Smooth muscle cell (in vitro differentiated cells): ENCODE measurements around the gene TMEM81. TPM values are rescaled to one million over a fixed set of nuclear protein-coding genes. Genes with fewer than 3 reads are reported as not detected.

ENCODE experiments used
- DNase-seq: peaks from one replicate; lab custom pipeline; 2025; ENCODE audit not compliant: unreplicated experiment; lab: John Stamatoyannopoulos, UW
- H2AFZ ChIP-seq: fragments of 200-600 bp; sonication (generic); 2 replicates; pipeline ENCODE4 v1.6.0; 2016; ENCODE audit warnings: antibody characterized with exemption, low read depth, mild to moderate bottlenecking
- H3F3A ChIP-seq: fragments of 200-600 bp; sonication (generic); 2 replicates; pipeline ENCODE4 v1.6.0; 2017; ENCODE audit warnings: antibody characterized with exemption, low read depth
- H3K27ac ChIP-seq: fragments of 200-600 bp; sonication (generic); 2 replicates; pipeline ENCODE4 v1.5.1; 2016; ENCODE audit warnings: low read depth, mild to moderate bottlenecking
- H3K27me3 ChIP-seq: fragments of 200-600 bp; sonication (generic); 2 replicates; pipeline ENCODE4 v1.6.1; 2016; ENCODE audit warnings: low read depth, mild to moderate bottlenecking
- H3K36me3 ChIP-seq: fragments of 200-600 bp; sonication (generic); 2 replicates; pipeline ENCODE4 v1.5.1; 2016; ENCODE audit warnings: low read depth
- H3K4me1 ChIP-seq: fragments of 200-600 bp; sonication (generic); 2 replicates; pipeline ENCODE4 v1.5.1; 2016; ENCODE audit warnings: low read depth
- H3K4me2 ChIP-seq: fragments of 200-600 bp; sonication (generic); 2 replicates; pipeline ENCODE4 v1.6.0; 2016; ENCODE audit warnings: mild to moderate bottlenecking
- H3K4me3 ChIP-seq: fragments of 200-600 bp; sonication (generic); 2 replicates; pipeline ENCODE4 v1.5.1; 2016; ENCODE audit warnings: mild to moderate bottlenecking
- H3K79me2 ChIP-seq: fragments of 200-600 bp; sonication (generic); 2 replicates; pipeline ENCODE4 v1.6.0; 2016; ENCODE audit warnings: low read depth, mild to moderate bottlenecking
- H3K9ac ChIP-seq: fragments of 200-600 bp; sonication (generic); 2 replicates; pipeline ENCODE4 v1.6.0; 2016; ENCODE audit warnings: low read depth
- H3K9me3 ChIP-seq: fragments of 200-600 bp; sonication (generic); replicated peaks from 2 replicates; pipeline ENCODE4 v1.5.1; 2016; ENCODE audit warnings: low read depth
- H4K20me1 ChIP-seq: fragments of 200-600 bp; sonication (generic); 2 replicates; pipeline ENCODE4 v1.6.0; 2016; ENCODE audit warnings: low read depth
- CTCF ChIP-seq: fragments of 200-600 bp; sonication (generic); IDR thresholded peaks from 2 replicates; pipeline ENCODE4 v1.5.1; 2017; ENCODE audit warnings: borderline replicate concordance, mild to moderate bottlenecking, antibody characterized with exemption; ENCODE audit not compliant: insufficient read depth, poor library complexity, severe bottlenecking
- WGBS: methylation state at CpG from one replicate; pipeline ENCODE4 v1.1.7; 2016; ENCODE audit warnings: low lambda C conversion rate; 5-methylcytosine and 5-hydroxymethylcytosine counted together
- polyA plus RNA-seq: library from polyadenylated mRNA; unstranded; fragments of >200 nt; fragmentation: Nextera tagmentation; extraction: Ambion mirVana; gene quantifications from 2 replicates; pipeline ENCODE4 v1.2.1, GENCODE V29; 2016
- total RNA-seq: library from RNA; depleted of rRNA; stranded (reverse); fragments of >200 nt; gene quantifications from 2 replicates; pipeline ENCODE4 v1.2.3, GENCODE V29; 2014

TMEM81 gene
- total and polyA plus RNA-seq, 2 experiments from 2014 or later, result 1.8 to 1.9 TPM

GRCh38 chr1:205082431-205082830 lies 1.8 kb downstream of the TMEM81 start:
- no peak for DNase-seq
- Histone ChIP-seq H3K4me1 (no peaks in the 10 kb centered on the region), H3K27ac (no peak overlapping the region), H3K79me2 (no peaks in the 10 kb centered on the region), H3K36me3 (no peaks in the 10 kb centered on the region), H3K4me2 (no peak overlapping the region), H3K9ac (no peak overlapping the region), H4K20me1 (no peaks in the 10 kb centered on the region), H3K27me3 (no peaks in the 10 kb centered on the region), H2AFZ (no peak overlapping the region), H3F3A (no peaks in the 10 kb centered on the region), H3K9me3 (no peaks in the 10 kb centered on the region), H3K4me3 (no peak overlapping the region)
- TF ChIP-seq CTCF, result no peak
- WGBS, result 91% methylated on average over 4 of the region's 4 CpGs

- 92% methylated on average over 1 of the region's 1 CpG for WGBS
- no peaks in the 10 kb centered on the region for H3K36me3 ChIP-seq
- no peaks in the 10 kb centered on the region for H4K20me1 ChIP-seq
- no peak overlapping the region for H3K4me3 ChIP-seq
- no peaks in the 10 kb centered on the region for H3K9me3 ChIP-seq
- H3K4me1 ChIP-seq, result no peaks in the 10 kb centered on the region
- H3K9ac ChIP-seq, result no peak overlapping the region
- no peak overlapping the region for H3K4me2 ChIP-seq
- H2AFZ ChIP-seq, result no peak overlapping the region
- H3K27me3 ChIP-seq, result no peaks in the 10 kb centered on the region
- H3K79me2 ChIP-seq, result no peaks in the 10 kb centered on the region
- no peak overlapping the region for H3K27ac ChIP-seq
- no peak for DNase-seq
- H3F3A ChIP-seq, result no peaks in the 10 kb centered on the region
- no peak for TF ChIP-seq CTCF
These were observed 6.3 kb downstream of the TMEM81 start for GRCh38 chr1:205077934-205078311.

DNA sequence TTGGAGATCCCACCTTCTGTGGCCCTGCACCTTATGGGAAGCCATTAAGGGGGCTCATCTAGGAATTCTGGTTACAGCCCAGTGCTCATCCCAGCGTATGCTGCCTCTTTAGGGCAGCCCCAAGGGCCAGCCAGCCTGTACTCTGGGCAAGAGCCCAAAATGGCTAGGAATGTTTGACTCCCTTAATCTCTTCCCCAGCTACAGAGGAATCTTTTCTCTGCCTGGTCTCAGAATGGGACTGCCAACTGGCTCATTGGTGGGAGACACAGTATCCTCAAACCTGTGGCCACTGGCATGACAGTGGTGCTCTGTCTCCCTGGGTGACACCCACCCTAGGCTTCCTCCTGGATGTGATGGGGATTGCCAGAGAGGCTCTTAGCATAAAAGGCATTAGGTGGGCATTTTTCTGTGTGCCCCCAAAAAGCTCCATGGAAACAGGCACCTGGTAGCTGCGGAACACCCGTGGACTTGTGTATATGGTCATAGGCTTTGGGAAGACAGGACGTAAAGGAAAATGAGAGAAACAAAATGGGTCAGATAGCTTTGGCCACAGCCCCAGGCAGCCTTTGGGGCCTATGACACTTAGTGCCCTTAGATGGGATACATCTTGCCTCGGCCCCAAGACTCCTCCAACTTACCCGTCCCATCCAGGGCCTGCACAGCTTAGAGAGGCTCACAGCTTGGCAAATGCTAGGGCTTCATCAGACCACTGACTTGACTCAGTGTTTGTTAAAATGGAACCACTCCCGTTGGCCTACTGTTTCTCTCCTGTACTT lies 6.9 kb downstream of the TMEM81 start:
- Histone ChIP-seq H3K27me3 (no peaks in the 10 kb centered on the region), H3K27ac (no peak overlapping the region), H3K4me1 (no peaks in the 10 kb centered on the region), H4K20me1 (no peaks in the 10 kb centered on the region), H3K79me2 (no peaks in the 10 kb centered on the region), H3F3A (no peaks in the 10 kb centered on the region), H3K4me2 (no peak overlapping the region), H3K4me3 (no peak overlapping the region), H3K36me3 (no peaks in the 10 kb centered on the region), H3K9me3 (no peaks in the 10 kb centered on the region), H3K9ac (no peak overlapping the region), H2AFZ (no peak overlapping the region)
- WGBS, result 95% methylated on average over 7 of the region's 7 CpGs
- TF ChIP-seq CTCF, result no peak
- DNase-seq, result no peak

DNA sequence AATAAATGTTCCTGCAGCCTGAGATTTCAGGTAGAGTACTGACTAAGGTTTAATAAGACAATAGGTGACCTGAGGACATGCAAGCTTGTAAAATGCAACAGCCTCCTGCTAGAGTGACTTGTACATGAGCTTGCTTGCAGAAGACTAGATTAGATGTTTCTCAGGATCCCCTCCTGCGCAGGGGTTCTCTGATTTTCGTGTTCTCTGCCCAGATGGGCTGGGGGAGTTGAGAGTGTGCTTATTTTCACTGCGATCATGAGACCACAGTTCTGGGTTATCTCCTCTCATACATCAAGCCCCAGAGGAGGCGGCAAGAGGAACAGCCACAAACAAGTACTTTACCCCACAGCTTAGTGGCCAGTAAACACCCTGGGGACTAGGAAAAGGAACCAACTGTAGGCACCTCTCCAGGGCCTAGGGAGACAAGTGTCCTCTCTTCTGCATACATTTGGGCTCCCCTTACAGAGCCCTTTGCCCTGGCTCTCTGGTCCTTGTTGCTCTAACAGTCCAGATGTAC lies 8.0 kb downstream of the TMEM81 start:
- no peaks in the 10 kb centered on the region for H3F3A ChIP-seq
- H3K9me3 ChIP-seq, result no peaks in the 10 kb centered on the region
- 78% methylated on average over 4 of the region's 4 CpGs for WGBS
- H3K36me3 ChIP-seq, result no peaks in the 10 kb centered on the region
- no peaks in the 10 kb centered on the region for H3K27me3 ChIP-seq
- H3K4me2 ChIP-seq, result no peak overlapping the region
- no peak overlapping the region for H3K27ac ChIP-seq
- H4K20me1 ChIP-seq, result no peaks in the 10 kb centered on the region
- no peaks in the 10 kb centered on the region for H3K4me1 ChIP-seq
- no peak for DNase-seq
- no peaks in the 10 kb centered on the region for H3K79me2 ChIP-seq
- H2AFZ ChIP-seq, result no peak overlapping the region
- no peak for TF ChIP-seq CTCF
- H3K9ac ChIP-seq, result no peak overlapping the region
- H3K4me3 ChIP-seq, result no peak overlapping the region
